NT2/D1 (cell line): ENCODE measurements around the gene PHRF1.

ENCODE experiments used
- SUZ12 ChIP-seq: IDR thresholded peaks from 2 replicates; pipeline ENCODE4 v1.6.1; 2011; ENCODE audit not compliant: insufficient read length, insufficient read depth; ENCODE audit errors: extremely low read depth
- YY1 ChIP-seq: IDR thresholded peaks from 2 replicates; pipeline ENCODE4 v1.6.1; 2011; ENCODE audit not compliant: insufficient read length, insufficient read depth
- ZNF274 ChIP-seq: IDR thresholded peaks from 2 replicates; pipeline ENCODE4 v1.6.1; 2011; ENCODE audit warnings: mild to moderate bottlenecking, low read depth, low read length

- TF ChIP-seq SUZ12 (no peak), YY1 (no peak), ZNF274 (no peak)
These were observed 31.5 kb upstream of the PHRF1 start for GRCh38 chr11:544817-545166.
